IMR-90 (cell line): ENCODE data around the gene SLC25A19. TPM values are rescaled to one million over a fixed set of nuclear protein-coding genes. Genes with fewer than 3 reads are reported as not detected.

ENCODE experiments used
- ATAC-seq: fragments of 200-7000 bp; cut with Tn5 transposase; 2 replicates; pipeline ENCODE4 v1.9.1; 2020; ENCODE audit warnings: low read depth, mild to moderate bottlenecking, moderate library complexity
- BruUV-seq: library from RNA; stranded (reverse); fragments of 400-500 nt; replicated peaks from 2 replicates; lab custom pipeline; 2021; lab: Mats Ljungman, UMichigan
- CTCF ChIA-PET: fragments of 300-600 bp; formaldehyde crosslinking; extraction: SDS; loops from one replicate; lab custom pipeline; 2021; ENCODE audit warnings: antibody characterized with exemption; lab: Yijun Ruan, JAX
- POLR2A ChIA-PET: fragments of 300-600 bp; sonication (Branson Sonifier 250); formaldehyde crosslinking; loops from one replicate; lab custom pipeline; 2022; ENCODE audit warnings: antibody characterized with exemption; ENCODE audit not compliant: unreplicated experiment; lab: Charles Lee
- DNase-seq: peaks from one replicate; pipeline ENCODE4 v3.0.0; 2013
- H2AFZ ChIP-seq: replicated peaks from 2 replicates; pipeline ENCODE3; 2013; ENCODE audit warnings: low read length, mild to moderate bottlenecking; ENCODE audit not compliant: poor library complexity
- H2AK5ac ChIP-seq: 2 replicates; pipeline ENCODE4 v1.6.1; 2013; ENCODE audit warnings: low read depth, low read length, inconsistent platforms
- H2AK9ac ChIP-seq: replicated peaks from 2 replicates; pipeline ENCODE3; 2013; ENCODE audit warnings: mild to moderate bottlenecking, low read depth, low read length, moderate library complexity; ENCODE audit not compliant: poor library complexity
- H2BK120ac ChIP-seq: 2 replicates; pipeline ENCODE4 v1.6.1; 2013; ENCODE audit warnings: low read depth, low read length, inconsistent platforms
- H2BK15ac ChIP-seq: 3 replicates; pipeline ENCODE4 v1.6.1; 2013; ENCODE audit warnings: low read depth, low read length, inconsistent platforms
- H2BK20ac ChIP-seq: 2 replicates; pipeline ENCODE4 v1.6.1; 2013; ENCODE audit warnings: low read depth, mild to moderate bottlenecking, inconsistent platforms, low read length, moderate library complexity
- H2BK5ac ChIP-seq: 2 replicates; pipeline ENCODE4 v1.6.1; 2013; ENCODE audit warnings: mild to moderate bottlenecking, low read depth, low read length, inconsistent platforms; ENCODE audit not compliant: poor library complexity, severe bottlenecking
- H3K14ac ChIP-seq: replicated peaks from 2 replicates; pipeline ENCODE4 v1.6.1; 2013; ENCODE audit warnings: low read depth, low read length, inconsistent platforms
- H3K18ac ChIP-seq: 2 replicates; pipeline ENCODE4 v1.6.1; 2013; ENCODE audit warnings: low read depth, low read length, control low read depth
- H3K23ac ChIP-seq: 2 replicates; pipeline ENCODE4 v1.6.1; 2013; ENCODE audit warnings: low read depth, low read length, inconsistent platforms
- H3K27ac ChIP-seq: 2 replicates; pipeline ENCODE4 v1.5.1; 2013; ENCODE audit warnings: mild to moderate bottlenecking, control low read depth, low read length; ENCODE audit not compliant: insufficient read depth
- H3K27me3 ChIP-seq: 2 replicates; pipeline ENCODE4 v1.6.1; 2013; ENCODE audit warnings: low read length; ENCODE audit not compliant: control insufficient read depth, insufficient read depth
- H3K36me3 ChIP-seq: 2 replicates; pipeline ENCODE4 v1.6.1; 2013; ENCODE audit warnings: low read length, mixed read lengths; ENCODE audit not compliant: control insufficient read depth, insufficient read depth
- H3K4ac ChIP-seq: 2 replicates; pipeline ENCODE4 v1.6.1; 2013; ENCODE audit warnings: low read depth, low read length, inconsistent platforms
- H3K4me1 ChIP-seq: 2 replicates; pipeline ENCODE4 v1.6.1; 2013; ENCODE audit warnings: low read length, mixed read lengths; ENCODE audit not compliant: control insufficient read depth, insufficient read depth
- H3K4me2 ChIP-seq: 2 replicates; pipeline ENCODE4 v1.6.1; 2013; ENCODE audit warnings: low read depth, mild to moderate bottlenecking, control low read depth, low read length, moderate library complexity
- H3K4me3 ChIP-seq: 2 replicates; pipeline ENCODE4 v1.5.1; 2013; ENCODE audit warnings: low read depth, mild to moderate bottlenecking, control low read depth, low read length, moderate library complexity; ENCODE audit not compliant: insufficient read depth
- H3K56ac ChIP-seq: 2 replicates; pipeline ENCODE4 v1.6.1; 2013; ENCODE audit warnings: low read length, inconsistent platforms; ENCODE audit not compliant: insufficient read depth; ENCODE audit errors: extremely low read depth
- H3K79me1 ChIP-seq, 2 experiments: 2 replicates each; pipeline ENCODE4 v1.6.1; 2013; ENCODE audit warnings: low read length in 2 of 2, inconsistent platforms in 1 of 2, low read depth in 1 of 2
- H3K9ac ChIP-seq: 2 replicates; pipeline ENCODE4 v1.6.1; 2013; ENCODE audit warnings: low read depth, low read length, control low read depth
- H3K9me1 ChIP-seq: 2 replicates; pipeline ENCODE4 v1.6.1; 2013; ENCODE audit warnings: low read length, inconsistent platforms; ENCODE audit not compliant: insufficient read depth
- H3K9me3 ChIP-seq: 2 replicates; pipeline ENCODE4 v1.6.1; 2013; ENCODE audit warnings: low read length; ENCODE audit not compliant: control insufficient read depth, insufficient read depth
- H4K20me1 ChIP-seq: 2 replicates; pipeline ENCODE4 v1.6.1; 2013; ENCODE audit warnings: low read length, inconsistent platforms; ENCODE audit not compliant: insufficient read depth
- H4K5ac ChIP-seq: 2 replicates; pipeline ENCODE4 v1.6.1; 2013; ENCODE audit warnings: mild to moderate bottlenecking, low read depth, low read length, control low read depth
- H4K8ac ChIP-seq, 2 experiments: 2 replicates each; pipeline ENCODE4 v1.6.1; 2013; ENCODE audit warnings: low read depth in 2 of 2, low read length in 2 of 2, control low read depth in 1 of 2, inconsistent platforms in 1 of 2
- H4K91ac ChIP-seq: 2 replicates; pipeline ENCODE4 v1.6.1; 2013; ENCODE audit warnings: low read depth, low read length, inconsistent platforms; ENCODE audit not compliant: insufficient read depth
- BHLHE40 ChIP-seq: fragments of 150-350 bp; IDR thresholded peaks from 2 replicates; pipeline ENCODE4 v1.6.1; 2016; ENCODE audit warnings: mild to moderate bottlenecking, low read depth, low read length
- CEBPB ChIP-seq: IDR thresholded peaks from 2 replicates; pipeline ENCODE4 v1.6.1; 2012; ENCODE audit warnings: low read depth, low read length, improper control_type of control experiment
- CHD1 ChIP-seq: IDR thresholded peaks from 2 replicates; pipeline ENCODE4 v1.6.1; 2012; ENCODE audit warnings: low read depth, low read length, improper control_type of control experiment
- CTCF ChIP-seq: conservative IDR thresholded peaks from 2 replicates; pipeline ENCODE4 v1.5.1; 2012; ENCODE audit warnings: mild to moderate bottlenecking, low read depth, low read length, improper control_type of control experiment
- ELK1 ChIP-seq: fragments of 150-350 bp; IDR thresholded peaks from 2 replicates; pipeline ENCODE4 v1.6.1; 2016; ENCODE audit warnings: low read depth, mild to moderate bottlenecking, low read length, moderate library complexity, borderline replicate concordance
- MAFK ChIP-seq: IDR thresholded peaks from 2 replicates; pipeline ENCODE4 v1.6.1; 2012; ENCODE audit warnings: low read depth, low read length, improper control_type of control experiment
- MXI1 ChIP-seq: IDR thresholded peaks from 2 replicates; pipeline ENCODE4 v1.6.1; 2012; ENCODE audit warnings: low read depth, mild to moderate bottlenecking, low read length, moderate library complexity, borderline replicate concordance
- POLR2A ChIP-seq: IDR thresholded peaks from 2 replicates; pipeline ENCODE4 v1.6.1; 2012; ENCODE audit warnings: mild to moderate bottlenecking, low read depth, low read length
- SMC3 ChIP-seq: fragments of 150-350 bp; IDR thresholded peaks from 2 replicates; pipeline ENCODE4 v1.6.1; 2016; ENCODE audit warnings: low read depth, mild to moderate bottlenecking, antibody characterized with exemption, low read length, moderate library complexity
- WGBS, 2 experiments: methylation state at CpG; one replicate each; pipeline versions ENCODE4 v1.1.5 to v1.1.7; 2013; ENCODE audit warnings: missing lambda C conversion rate in 2 of 2; ENCODE audit not compliant: insufficient read length in 1 of 2; ENCODE audit errors: extremely low coverage in 2 of 2; 5-methylcytosine and 5-hydroxymethylcytosine counted together
- dilution Hi-C: fragments of 300-500 bp; cut with HindIII; formaldehyde crosslinking; loops from one replicate; pipeline ENCODE4 v1.14.3; 2018; ENCODE audit warnings: low sequenced_read_pairs; ENCODE audit not compliant: unreplicated experiment
- in situ Hi-C: fragments of 300-500 bp; cut with MboI; formaldehyde crosslinking; loops from 3 replicates; pipeline ENCODE4 v1.14.3; 2019; ENCODE audit warnings: low sequenced_read_pairs, inconsistent platforms, mixed read lengths
- intact Hi-C: fragments of 100-400 bp; cut with micrococcal nuclease; formaldehyde crosslinking; loops from 2 replicates; pipeline ENCODE4 v1.10.0; 2022
- polyA plus RNA-seq, 3 experiments: library from polyadenylated mRNA; depleted of rRNA; stranded (reverse); fragments of >200 nt; gene quantifications; 2 replicates each; pipeline ENCODE4 v1.2.3, GENCODE V29; 2012; ENCODE audit warnings: low replicate concordance in 1 of 3
- total RNA-seq: library from RNA; depleted of rRNA; stranded (reverse); fragments of >200 nt; gene quantifications from 2 replicates; pipeline ENCODE4 v1.2.3, GENCODE V29; 2012

SLC25A19 gene
- total and polyA plus RNA-seq, 2 of the 4 experiments (the other 2 are of a cell fraction), result 9.1 to 9.2 TPM

- dilution Hi-C loops, result no loop called here
- CTCF ChIA-PET, result interaction anchor here (1.2 kb wide), 1 partner anchor 11 kb away, joined by 3 read pairs; no protein-coding TSS in a partner anchor
- no TSS peak for BruUV-seq
- Histone ChIP-seq H3K18ac (no peak overlapping the region), H2BK5ac (no peak overlapping the region), H4K91ac (no peak overlapping the region), H3K27me3 (no peaks in the 10 kb centered on the region), H3K23ac (no peak overlapping the region), H2AK9ac (no peak overlapping the region), H3K4me3 (no peak overlapping the region), H2BK15ac (no peak overlapping the region), H3K9me1 (peaks cover 12% of the 10 kb centered on the region), H3K56ac (no peak overlapping the region), H4K5ac (no peak overlapping the region), H2BK20ac (no peak overlapping the region), H3K79me1 (peaks cover 3 to 33% of the 10 kb centered on the region in 2 experiments; a peak in 3 of 4 replicates), H3K9me3 (no peaks in the 10 kb centered on the region), H4K8ac (no peak overlapping the region), H2AK5ac (no peak overlapping the region), H2BK120ac (no peak overlapping the region), H3K9ac (no peak overlapping the region), H3K27ac (no peak overlapping the region), H4K20me1 (peaks cover 9% of the 10 kb centered on the region; the same call in 1 of the 2 replicates), H3K4ac (no peak overlapping the region), H3K4me2 (no peak overlapping the region), H3K14ac (no peak overlapping the region), H3K4me1 (peaks cover 9% of the 10 kb centered on the region; the same call in 1 of the 2 replicates), H3K36me3 (peaks cover 31% of the 10 kb centered on the region), H2AFZ (no peak overlapping the region)
- POLR2A ChIA-PET, result no interaction called here
- DNase-seq (no peak), ATAC-seq (no peak)
- TF ChIP-seq MAFK (no peak), CEBPB (no peak), CHD1 (no peak), CTCF (no peak), SMC3 (no peak), BHLHE40 (no peak), ELK1 (no peak), POLR2A (no peak), MXI1 (no peak)
- 88% methylated on average over 1 of the region's 11 CpGs; no CpG with 5 or more reads in 1 of the 2 experiments for WGBS, 2 experiments
- intact Hi-C loops, result no loop called here
- in situ Hi-C loops, result no loop called here
These were observed 28.4 kb upstream of the SLC25A19 start for GRCh38 chr17:75317671-75318070.
